OCI-LY7 (cell line): Measurements from ENCODE around the gene FAM184B. TPM values are rescaled to one million over a fixed set of nuclear protein-coding genes. Genes with fewer than 3 reads are reported as not detected.

Source experiments
- BruUV-seq: library from RNA; stranded (reverse); fragments of 400-500 nt; replicated peaks from 2 replicates; lab custom pipeline; 2021; lab: Mats Ljungman, UMichigan
- CTCF ChIA-PET: fragments of 300-600 bp; sonication (Branson Sonifier 250); formaldehyde crosslinking; loops from one replicate; lab custom pipeline; 2022; ENCODE audit warnings: antibody characterized with exemption; ENCODE audit not compliant: unreplicated experiment; lab: Charles Lee
- POLR2A ChIA-PET: fragments of 300-600 bp; sonication (Branson Sonifier 250); formaldehyde crosslinking; loops from one replicate; lab custom pipeline; 2022; ENCODE audit warnings: antibody characterized with exemption; lab: Charles Lee
- DNase-seq: peaks from one replicate; pipeline ENCODE4 v3.0.0-alpha.2; 2015; ENCODE audit warnings: low spot score
- H2AFZ ChIP-seq: fragments of 200-600 bp; sonication (generic), shearing (Covaris generic); 2 replicates; pipeline ENCODE4 v1.6.1; 2014; ENCODE audit warnings: mild to moderate bottlenecking, antibody characterized with exemption, low read length, moderate library complexity
- H3K27ac ChIP-seq: fragments of 200-600 bp; sonication (generic); 2 replicates; pipeline ENCODE4 v1.5.1; 2014; ENCODE audit warnings: mixed run types, low read depth, mild to moderate bottlenecking, moderate library complexity, low read length, inconsistent platforms; ENCODE audit not compliant: poor library complexity, severe bottlenecking
- H3K36me3 ChIP-seq: fragments of 200-600 bp; sonication (generic); 2 replicates; pipeline ENCODE4 v1.6.1; 2014; ENCODE audit warnings: mild to moderate bottlenecking, antibody characterized with exemption, low read length, moderate library complexity, mixed read lengths; ENCODE audit not compliant: insufficient read depth
- H3K4me1 ChIP-seq: fragments of 200-600 bp; sonication (generic); 2 replicates; pipeline ENCODE4 v1.5.1; 2014; ENCODE audit warnings: mild to moderate bottlenecking, low read length; ENCODE audit not compliant: insufficient read depth, poor library complexity, severe bottlenecking
- H3K4me2 ChIP-seq: fragments of 200-600 bp; sonication (generic); 2 replicates; pipeline ENCODE4 v1.6.1; 2014; ENCODE audit warnings: mild to moderate bottlenecking, low read length
- H3K4me3 ChIP-seq: fragments of 200-600 bp; sonication (generic); 2 replicates; pipeline ENCODE4 v1.5.1; 2014; ENCODE audit warnings: mild to moderate bottlenecking, low read depth, low read length; ENCODE audit not compliant: poor library complexity, severe bottlenecking
- H3K79me2 ChIP-seq: fragments of 200-600 bp; sonication (generic); 2 replicates; pipeline ENCODE4 v1.6.1; 2016; ENCODE audit warnings: low read depth, mild to moderate bottlenecking, low read length, moderate library complexity, mixed read lengths; ENCODE audit not compliant: insufficient read depth
- H3K9me2 ChIP-seq: fragments of 200-600 bp; sonication (generic); 2 replicates; pipeline ENCODE4 v1.6.1; 2016; ENCODE audit warnings: mild to moderate bottlenecking, low read length, mixed read lengths; ENCODE audit not compliant: insufficient read depth
- H3K9me3 ChIP-seq: fragments of 200-600 bp; sonication (generic); 2 replicates; pipeline ENCODE4 v1.6.1; 2014; ENCODE audit warnings: mild to moderate bottlenecking, mixed run types, low read length, mixed read lengths
- H4K20me1 ChIP-seq: fragments of 200-600 bp; sonication (generic); 2 replicates; pipeline ENCODE4 v1.6.1; 2014; ENCODE audit warnings: mild to moderate bottlenecking, antibody characterized with exemption, low read length, moderate library complexity, mixed read lengths; ENCODE audit not compliant: insufficient read depth
- EZH2phosphoT487 ChIP-seq: fragments of 200-600 bp; sonication (generic); IDR thresholded peaks from 2 replicates; pipeline ENCODE4 v1.6.1; 2018; ENCODE audit warnings: low read depth, borderline replicate concordance, mild to moderate bottlenecking, mixed run types, antibody characterized with exemption, low read length, moderate library complexity, mixed read lengths
- intact Hi-C: fragments of 100-400 bp; cut with micrococcal nuclease; formaldehyde crosslinking; loops from one replicate; pipeline ENCODE4 v1.10.0; 2022; ENCODE audit not compliant: unreplicated experiment
- total RNA-seq, 2 experiments: library from RNA; depleted of rRNA in 1 of 2; stranded (reverse); fragments of >200 nt in 1 of 2; shearing (Covaris generic) in 1 of 2; gene quantifications; 2 replicates each; pipeline ENCODE4 v1.2.3, GENCODE V29; 2014 to 2022
- TF ChIP-seq, protein P1 (sequence below): fragments of 200-600 bp; sonication (generic); conservative IDR thresholded peaks from 2 replicates; pipeline ENCODE4 v1.5.1; 2014; ENCODE audit warnings: mild to moderate bottlenecking, antibody characterized with exemption, low read length, moderate library complexity, mixed read lengths

FAM184B gene
- total RNA-seq, 2 experiments from 2014 or later = not detected

DNA sequence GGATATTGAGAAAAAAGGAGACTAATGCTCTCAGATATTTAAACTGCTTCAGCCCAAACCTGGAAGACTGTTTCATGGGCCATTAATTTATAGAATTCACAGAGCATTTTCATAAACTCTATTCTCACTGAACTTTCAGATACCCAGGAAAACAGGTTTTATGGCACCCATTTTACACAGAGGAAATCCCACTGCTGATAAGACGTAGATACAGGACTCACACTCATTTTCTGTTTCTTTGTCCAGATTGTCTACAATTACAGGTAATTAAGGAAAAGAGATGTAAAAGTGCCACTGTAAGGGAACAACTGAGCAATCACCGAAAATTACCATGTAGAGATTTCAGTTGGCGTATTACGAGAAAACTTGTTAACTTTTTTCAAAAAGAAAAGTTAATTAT lies 83.3 kb downstream of the FAM184B start:
- Histone ChIP-seq H3K4me3 (no peak overlapping the region), H3K27ac (no peak overlapping the region), H3K79me2 (no peaks in the 10 kb centered on the region), H3K36me3 (no peaks in the 10 kb centered on the region), H3K4me1 (no peaks in the 10 kb centered on the region), H2AFZ (no peak overlapping the region), H3K9me2 (no peaks in the 10 kb centered on the region), H4K20me1 (no peaks in the 10 kb centered on the region), H3K4me2 (no peak overlapping the region), H3K9me3 (no peaks in the 10 kb centered on the region)
- no peak for DNase-seq
- POLR2A ChIA-PET = no interaction called here
- CTCF ChIA-PET = no interaction called here
- TF ChIP-seq, protein P1, sequence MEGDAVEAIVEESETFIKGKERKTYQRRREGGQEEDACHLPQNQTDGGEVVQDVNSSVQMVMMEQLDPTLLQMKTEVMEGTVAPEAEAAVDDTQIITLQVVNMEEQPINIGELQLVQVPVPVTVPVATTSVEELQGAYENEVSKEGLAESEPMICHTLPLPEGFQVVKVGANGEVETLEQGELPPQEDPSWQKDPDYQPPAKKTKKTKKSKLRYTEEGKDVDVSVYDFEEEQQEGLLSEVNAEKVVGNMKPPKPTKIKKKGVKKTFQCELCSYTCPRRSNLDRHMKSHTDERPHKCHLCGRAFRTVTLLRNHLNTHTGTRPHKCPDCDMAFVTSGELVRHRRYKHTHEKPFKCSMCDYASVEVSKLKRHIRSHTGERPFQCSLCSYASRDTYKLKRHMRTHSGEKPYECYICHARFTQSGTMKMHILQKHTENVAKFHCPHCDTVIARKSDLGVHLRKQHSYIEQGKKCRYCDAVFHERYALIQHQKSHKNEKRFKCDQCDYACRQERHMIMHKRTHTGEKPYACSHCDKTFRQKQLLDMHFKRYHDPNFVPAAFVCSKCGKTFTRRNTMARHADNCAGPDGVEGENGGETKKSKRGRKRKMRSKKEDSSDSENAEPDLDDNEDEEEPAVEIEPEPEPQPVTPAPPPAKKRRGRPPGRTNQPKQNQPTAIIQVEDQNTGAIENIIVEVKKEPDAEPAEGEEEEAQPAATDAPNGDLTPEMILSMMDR = no peak
- BruUV-seq = no TSS peak
- intact Hi-C loops = no loop called here

DNA sequence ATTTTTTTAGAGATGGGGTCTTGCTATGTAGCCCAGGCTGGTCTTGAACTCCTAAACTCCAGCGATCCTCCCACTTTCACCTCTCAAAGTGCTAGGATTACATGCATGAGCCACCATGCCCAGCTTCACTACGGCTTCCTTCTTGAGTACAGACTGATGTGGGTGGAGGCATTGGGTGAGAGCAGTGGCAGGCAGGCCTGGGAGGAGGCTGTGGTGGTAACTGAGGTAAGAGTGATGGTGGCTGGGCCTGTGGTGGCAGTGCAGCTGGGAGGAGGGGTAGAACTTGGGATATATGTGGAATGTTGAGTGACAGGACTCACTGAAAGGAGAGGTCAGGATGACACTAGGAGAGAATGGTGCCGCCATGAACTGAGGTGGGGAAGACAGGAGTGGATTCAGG lies 86.1 kb downstream of the FAM184B start:
- no peak overlapping the region for H3K4me2 ChIP-seq
- H3K9me3 ChIP-seq = no peaks in the 10 kb centered on the region
- H3K36me3 ChIP-seq = no peaks in the 10 kb centered on the region
- POLR2A ChIA-PET = interaction anchor here (0.7 to 1.3 kb wide), 2 partner anchors 31 to 677 kb away, joined by 3 to 4 read pairs; no protein-coding TSS in a partner anchor
- no peak for TF ChIP-seq EZH2phosphoT487
- TF ChIP-seq, protein P1 = no peak
- CTCF ChIA-PET = no interaction called here
- H3K79me2 ChIP-seq = no peaks in the 10 kb centered on the region
- no peak overlapping the region for H3K4me3 ChIP-seq
- no TSS peak for BruUV-seq
- H3K4me1 ChIP-seq = no peaks in the 10 kb centered on the region
- intact Hi-C loops = no loop called here
- no peak overlapping the region for H3K27ac ChIP-seq
- no peak overlapping the region for H2AFZ ChIP-seq
- no peaks in the 10 kb centered on the region for H3K9me2 ChIP-seq
- DNase-seq = no peak
- no peaks in the 10 kb centered on the region for H4K20me1 ChIP-seq

DNA sequence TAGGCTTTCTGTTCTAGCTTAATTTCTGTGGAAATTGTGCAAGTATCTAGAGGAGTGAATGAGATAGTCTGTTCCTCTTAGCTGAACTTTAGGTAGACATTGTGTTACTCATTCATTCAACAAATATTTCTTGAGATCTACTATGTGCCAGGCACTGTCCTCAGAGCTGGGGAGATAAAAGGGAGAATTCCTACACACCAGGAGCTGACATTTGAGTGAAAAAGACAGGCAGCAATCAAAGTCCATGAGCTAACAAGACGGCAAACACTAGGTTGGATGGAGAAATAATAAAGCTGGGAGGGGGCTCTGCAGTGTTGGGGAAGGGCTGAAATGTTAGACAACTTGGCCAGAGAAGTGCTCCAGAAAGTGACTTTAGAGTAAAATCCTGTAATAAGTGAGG lies 86.9 kb downstream of the FAM184B start:
- no peaks in the 10 kb centered on the region for H3K9me3 ChIP-seq
- H4K20me1 ChIP-seq = no peaks in the 10 kb centered on the region
- H3K27ac ChIP-seq = no peak overlapping the region
- no peak overlapping the region for H3K4me3 ChIP-seq
- DNase-seq = no peak
- TF ChIP-seq EZH2phosphoT487 = no peak
- TF ChIP-seq, protein P1 = no peak
- intact Hi-C loops = no loop called here
- no peak overlapping the region for H2AFZ ChIP-seq
- BruUV-seq = no TSS peak
- no peaks in the 10 kb centered on the region for H3K79me2 ChIP-seq
- POLR2A ChIA-PET = interaction anchor here (0.7 kb wide), 2 partner anchors 210 to 236 kb away, joined by 3 read pairs; no protein-coding TSS in a partner anchor
- CTCF ChIA-PET = no interaction called here
- H3K36me3 ChIP-seq = no peaks in the 10 kb centered on the region
- no peak overlapping the region for H3K4me2 ChIP-seq
- H3K4me1 ChIP-seq = no peaks in the 10 kb centered on the region
- no peaks in the 10 kb centered on the region for H3K9me2 ChIP-seq
